G401.6 (cell line): ENCODE data around the gene UGGT2.
"Not testable (repeated sequence)": the region's sequence is repeated elsewhere in the genome, so short reads cannot be mapped to it uniquely, and the experiment has no call there.

Experiments used
- FAIRE-seq: peaks from 2 replicates; lab custom pipeline; 2012; peaks lifted over from hg19 to GRCh38; lab: Jason Lieb, UNC

UGGT2 gene

GRCh38 chr13:95793018-95793555 lies 260.1 kb downstream of the UGGT2 start:
- no peak for FAIRE-seq

GRCh38 chr13:95791084-95791722 lies 262.0 kb downstream of the UGGT2 start:
- FAIRE-seq: no peak

- not testable (repeated sequence) for FAIRE-seq
Observed at GRCh38 chr13:95789315-95789714, 263.9 kb downstream of the UGGT2 start.

- FAIRE-seq: no peak
Observed at GRCh38 chr13:95788100-95788463, 265.1 kb downstream of the UGGT2 start.

GRCh38 chr13:95787356-95788099 lies 265.7 kb downstream of the UGGT2 start:
- no peak for FAIRE-seq

GRCh38 chr13:95784900-95785290 lies 268.3 kb downstream of the UGGT2 start:
- FAIRE-seq: no peak

GRCh38 chr13:95784161-95784899 lies 268.9 kb downstream of the UGGT2 start:
- no peak for FAIRE-seq

- no peak for FAIRE-seq
Observed at GRCh38 chr13:95783747-95784146, 269.5 kb downstream of the UGGT2 start.

- FAIRE-seq: not testable (repeated sequence)
Observed at GRCh38 chr13:95781940-95782339, 271.3 kb downstream of the UGGT2 start.

- FAIRE-seq: no peak
Observed at GRCh38 chr13:95781016-95781415, 272.2 kb downstream of the UGGT2 start.

- FAIRE-seq: no peak
Observed at GRCh38 chr13:95779522-95779921, 273.7 kb downstream of the UGGT2 start.

- FAIRE-seq: no peak
Observed at GRCh38 chr13:95771905-95772304, 281.3 kb downstream of the UGGT2 start.

- FAIRE-seq: no peak
Observed at GRCh38 chr13:95763601-95764000, 289.6 kb downstream of the UGGT2 start.

- not testable (repeated sequence) for FAIRE-seq
Observed at GRCh38 chr13:95762626-95763025, 290.6 kb downstream of the UGGT2 start.

- FAIRE-seq: no peak
Observed at GRCh38 chr13:95756072-95756471, 297.1 kb downstream of the UGGT2 start.

GRCh38 chr13:95754069-95754468 lies 299.1 kb downstream of the UGGT2 start:
- no peak for FAIRE-seq

GRCh38 chr13:95752677-95753076 lies 300.5 kb downstream of the UGGT2 start:
- no peak for FAIRE-seq
